Inferior parietal cortex (tissue), 1 donor: ENCODE measurements around the gene ABCA4.
A peak's percentile ranks its signal among the peaks of the same experiment; 100 is the strongest.

Source experiments
- DNase-seq: peaks from one replicate; pipeline ENCODE4 v3.0.0-alpha.2; 2016; ENCODE audit errors: extremely low spot score

Gene ABCA4

GRCh38 chr1:94104776-94105580 lies 16.0 kb downstream of the ABCA4 start:
- DNase-seq: no peak

- no peak for DNase-seq
These were observed 16.7 kb downstream of the ABCA4 start for GRCh38 chr1:94104127-94104684.

- no peak for DNase-seq
These were observed 17.3 kb downstream of the ABCA4 start for GRCh38 chr1:94103608-94104007.

- no peak for DNase-seq
These were observed 19.1 kb downstream of the ABCA4 start for GRCh38 chr1:94101613-94102525.

GRCh38 chr1:94100785-94101612 lies 19.9 kb downstream of the ABCA4 start:
- DNase-seq: no peak

- no peak for DNase-seq
These were observed 20.7 kb downstream of the ABCA4 start for GRCh38 chr1:94100129-94100784.

- DNase-seq: no peak
These were observed 21.6 kb downstream of the ABCA4 start for GRCh38 chr1:94099303-94099702.

- DNase-seq: no peak
These were observed 22.3 kb downstream of the ABCA4 start for GRCh38 chr1:94098585-94099111.

- DNase-seq: no peak
These were observed 24.0 kb downstream of the ABCA4 start for GRCh38 chr1:94096797-94097549.

- DNase-seq: no peak
These were observed 25.0 kb downstream of the ABCA4 start for GRCh38 chr1:94095744-94096469.

GRCh38 chr1:94095112-94095637 lies 25.8 kb downstream of the ABCA4 start:
- DNase-seq: peak; percentile 40

- DNase-seq: peak; percentile 45
These were observed 26.4 kb downstream of the ABCA4 start for GRCh38 chr1:94094469-94095111.

GRCh38 chr1:94093996-94094395 lies 27.0 kb downstream of the ABCA4 start:
- no peak for DNase-seq

GRCh38 chr1:94093396-94093795 lies 27.6 kb downstream of the ABCA4 start:
- no peak for DNase-seq

GRCh38 chr1:94092210-94092613 lies 28.7 kb downstream of the ABCA4 start:
- no peak for DNase-seq

GRCh38 chr1:94090761-94091160 lies 30.2 kb downstream of the ABCA4 start:
- DNase-seq: no peak

GRCh38 chr1:94087193-94087592 lies 33.8 kb downstream of the ABCA4 start:
- DNase-seq: no peak

GRCh38 chr1:94084547-94084946 lies 36.4 kb downstream of the ABCA4 start:
- no peak for DNase-seq

GRCh38 chr1:94084085-94084484 lies 36.9 kb downstream of the ABCA4 start:
- DNase-seq: no peak
